Measurements from ENCODE around the gene IL24. TPM values are rescaled to one million over a fixed set of nuclear protein-coding genes. Genes with fewer than 3 reads are reported as not detected.

The IL24 gene
- total RNA-seq, 1 experiment from 2014 or later = not detected

- Histone ChIP-seq H3K36me3 (ENCODE audit: control insufficient read depth in 1 of 2, insufficient read depth in 2 of 2, low read length in 2 of 2) (no peaks in the 10 kb centered on the region), H3K27ac (ENCODE audit: low read depth, low read length) (no peak overlapping the region), H2AFZ (ENCODE audit: low read depth, low read length, poor library complexity, severe bottlenecking) (no peak overlapping the region), H3K79me2 (ENCODE audit: insufficient read depth, low read length) (no peaks in the 10 kb centered on the region), H3K4me2 (ENCODE audit: low read length) (no peak overlapping the region), H4K20me1 (ENCODE audit: insufficient read depth) (no peaks in the 10 kb centered on the region), H3K9me3 (ENCODE audit: control insufficient read depth in 1 of 2, insufficient read depth in 1 of 2, low read depth in 1 of 2, low read length in 2 of 2) (no peaks in the 10 kb centered on the region), H3K4me1 (ENCODE audit: control insufficient read depth in 1 of 2, insufficient read depth in 2 of 2, low read length in 2 of 2) (peaks cover 0 to 6% of the 10 kb centered on the region in 2 experiments; a peak in 2 of 4 replicates), H3K9me2 (ENCODE audit: insufficient read depth) (no peaks in the 10 kb centered on the region), H3K27me3 (ENCODE audit: insufficient read depth, low read length) (no peaks in the 10 kb centered on the region), H3K9ac (ENCODE audit: low read length) (no peak overlapping the region), H3K4me3 (replicated peaks in 1 of 2; ENCODE audit: low read depth in 1 of 2, low read length in 2 of 2) (no peak overlapping the region)
- RAD21 ChIA-PET (ENCODE audit: low non-redundant PET in 1 of 2, low total read pairs in 2 of 2, uncharacterized antibody in 2 of 2, unreplicated experiment in 2 of 2) = no interaction called here
- intact Hi-C loops (cut with micrococcal nuclease) = no loop called here
- TF ChIP-seq TCF7L2 (IDR thresholded peaks at IDR 0.05; ENCODE audit: borderline replicate concordance, extremely low read depth, insufficient read depth, insufficient read length) (no peak), YY1 (IDR thresholded peaks at IDR 0.05; ENCODE audit: extremely low read depth, insufficient replicate concordance, low read depth, low read length) (no peak), JUND (IDR thresholded peaks at IDR 0.05) (no peak), EGR1 (IDR thresholded peaks at IDR 0.05; ENCODE audit: low read depth) (no peak), EZH2 (IDR thresholded peaks at IDR 0.05) (no peak), FOSL1 (IDR thresholded peaks at IDR 0.05; ENCODE audit: low read depth) (no peak), POLR2AphosphoS5 (IDR thresholded peaks at IDR 0.05; ENCODE audit: low read depth, low read length) (no peak), SP1 (IDR thresholded peaks at IDR 0.05; ENCODE audit: low read depth) (no peak), ATF3 (IDR thresholded peaks at IDR 0.05) (no peak), ELF1 (IDR thresholded peaks at IDR 0.05; ENCODE audit: borderline replicate concordance, low read depth) (no peak), ZFX (IDR thresholded peaks at IDR 0.05) (no peak), SRF (IDR thresholded peaks at IDR 0.05; ENCODE audit: low read depth) (no peak)
- TF ChIP-seq, protein P1, sequence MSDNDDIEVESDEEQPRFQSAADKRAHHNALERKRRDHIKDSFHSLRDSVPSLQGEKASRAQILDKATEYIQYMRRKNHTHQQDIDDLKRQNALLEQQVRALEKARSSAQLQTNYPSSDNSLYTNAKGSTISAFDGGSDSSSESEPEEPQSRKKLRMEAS (IDR thresholded peaks at IDR 0.05) = no peak
- TF ChIP-seq, protein P2, sequence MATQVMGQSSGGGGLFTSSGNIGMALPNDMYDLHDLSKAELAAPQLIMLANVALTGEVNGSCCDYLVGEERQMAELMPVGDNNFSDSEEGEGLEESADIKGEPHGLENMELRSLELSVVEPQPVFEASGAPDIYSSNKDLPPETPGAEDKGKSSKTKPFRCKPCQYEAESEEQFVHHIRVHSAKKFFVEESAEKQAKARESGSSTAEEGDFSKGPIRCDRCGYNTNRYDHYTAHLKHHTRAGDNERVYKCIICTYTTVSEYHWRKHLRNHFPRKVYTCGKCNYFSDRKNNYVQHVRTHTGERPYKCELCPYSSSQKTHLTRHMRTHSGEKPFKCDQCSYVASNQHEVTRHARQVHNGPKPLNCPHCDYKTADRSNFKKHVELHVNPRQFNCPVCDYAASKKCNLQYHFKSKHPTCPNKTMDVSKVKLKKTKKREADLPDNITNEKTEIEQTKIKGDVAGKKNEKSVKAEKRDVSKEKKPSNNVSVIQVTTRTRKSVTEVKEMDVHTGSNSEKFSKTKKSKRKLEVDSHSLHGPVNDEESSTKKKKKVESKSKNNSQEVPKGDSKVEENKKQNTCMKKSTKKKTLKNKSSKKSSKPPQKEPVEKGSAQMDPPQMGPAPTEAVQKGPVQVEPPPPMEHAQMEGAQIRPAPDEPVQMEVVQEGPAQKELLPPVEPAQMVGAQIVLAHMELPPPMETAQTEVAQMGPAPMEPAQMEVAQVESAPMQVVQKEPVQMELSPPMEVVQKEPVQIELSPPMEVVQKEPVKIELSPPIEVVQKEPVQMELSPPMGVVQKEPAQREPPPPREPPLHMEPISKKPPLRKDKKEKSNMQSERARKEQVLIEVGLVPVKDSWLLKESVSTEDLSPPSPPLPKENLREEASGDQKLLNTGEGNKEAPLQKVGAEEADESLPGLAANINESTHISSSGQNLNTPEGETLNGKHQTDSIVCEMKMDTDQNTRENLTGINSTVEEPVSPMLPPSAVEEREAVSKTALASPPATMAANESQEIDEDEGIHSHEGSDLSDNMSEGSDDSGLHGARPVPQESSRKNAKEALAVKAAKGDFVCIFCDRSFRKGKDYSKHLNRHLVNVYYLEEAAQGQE (IDR thresholded peaks at IDR 0.05; ENCODE audit: low read depth) = no peak
- TF ChIP-seq, protein P3, sequence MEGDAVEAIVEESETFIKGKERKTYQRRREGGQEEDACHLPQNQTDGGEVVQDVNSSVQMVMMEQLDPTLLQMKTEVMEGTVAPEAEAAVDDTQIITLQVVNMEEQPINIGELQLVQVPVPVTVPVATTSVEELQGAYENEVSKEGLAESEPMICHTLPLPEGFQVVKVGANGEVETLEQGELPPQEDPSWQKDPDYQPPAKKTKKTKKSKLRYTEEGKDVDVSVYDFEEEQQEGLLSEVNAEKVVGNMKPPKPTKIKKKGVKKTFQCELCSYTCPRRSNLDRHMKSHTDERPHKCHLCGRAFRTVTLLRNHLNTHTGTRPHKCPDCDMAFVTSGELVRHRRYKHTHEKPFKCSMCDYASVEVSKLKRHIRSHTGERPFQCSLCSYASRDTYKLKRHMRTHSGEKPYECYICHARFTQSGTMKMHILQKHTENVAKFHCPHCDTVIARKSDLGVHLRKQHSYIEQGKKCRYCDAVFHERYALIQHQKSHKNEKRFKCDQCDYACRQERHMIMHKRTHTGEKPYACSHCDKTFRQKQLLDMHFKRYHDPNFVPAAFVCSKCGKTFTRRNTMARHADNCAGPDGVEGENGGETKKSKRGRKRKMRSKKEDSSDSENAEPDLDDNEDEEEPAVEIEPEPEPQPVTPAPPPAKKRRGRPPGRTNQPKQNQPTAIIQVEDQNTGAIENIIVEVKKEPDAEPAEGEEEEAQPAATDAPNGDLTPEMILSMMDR (IDR thresholded peaks at IDR 0.05 in 2 of 3, conservative IDR thresholded peaks at IDR 0.05 in 1 of 3; ENCODE audit: borderline replicate concordance in 1 of 3, insufficient read depth in 1 of 3, low read depth in 2 of 3, low read length in 2 of 3) = no peak
- no peak for DNase-seq (ENCODE audit: low read depth, low spot score)
- POLR2A ChIA-PET = no interaction called here
- no peak for ATAC-seq
- CTCF ChIA-PET = interaction anchor here (1.0 to 3.2 kb wide), 5 partner anchors 10 to 50 kb away, joined by 4 to 15 read pairs (median 5); no protein-coding TSS in a partner anchor
- BruUV-seq (replicated peaks) = no TSS peak
These were observed 34.9 kb downstream of the IL24 start for GRCh38 chr1:206932177-206932576.
